Cardiac fibroblast (primary cell): ENCODE results near the gene ZNF106.

Experiments
- DNase-seq, 2 donors: peaks; one replicate each; pipeline versions ENCODE4 v3.0.0 to v3.0.0-alpha.2; 2010; ENCODE audit warnings: low read depth in 2 of 2
- H3K4me3 ChIP-seq, 2 donors: replicated peaks in 1 of 2; 1 replicate in 1 of 2; 2 replicates in 1 of 2; pipeline ENCODE4 v1.5.1; 2011; ENCODE audit warnings: low read depth in 2 of 2, low read length in 2 of 2, mild to moderate bottlenecking in 2 of 2, moderate library complexity in 1 of 2
- TF ChIP-seq, protein P1 (sequence below): IDR thresholded peaks from one replicate; pipeline ENCODE4 v1.5.1; 2011; ENCODE audit warnings: low read depth, mild to moderate bottlenecking, low read length, inconsistent platforms

Gene ZNF106

DNA sequence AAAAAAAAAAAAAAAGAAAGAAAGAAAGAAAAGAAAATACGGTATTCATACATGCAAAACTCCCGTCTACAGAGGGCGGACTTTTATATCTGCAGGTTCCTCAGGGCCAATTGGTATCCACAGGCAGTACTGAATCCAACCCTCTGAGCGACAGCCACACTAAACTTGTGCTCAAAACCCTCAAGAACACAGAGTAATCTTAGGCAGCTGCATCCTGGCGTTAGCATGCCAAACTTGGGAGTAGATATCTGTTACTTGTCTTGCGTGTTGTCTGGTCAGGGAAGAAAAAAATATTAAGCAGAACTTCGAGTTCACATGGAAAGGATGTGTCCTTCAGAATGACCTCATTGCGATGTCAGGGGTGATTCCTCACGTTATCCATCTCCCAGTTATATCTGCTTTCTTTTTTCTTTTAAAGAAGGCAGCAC, 17.3 kb upstream of the ZNF106 start:
- peak; percentile 69 to 75 for DNase-seq
- TF ChIP-seq, protein P1, sequence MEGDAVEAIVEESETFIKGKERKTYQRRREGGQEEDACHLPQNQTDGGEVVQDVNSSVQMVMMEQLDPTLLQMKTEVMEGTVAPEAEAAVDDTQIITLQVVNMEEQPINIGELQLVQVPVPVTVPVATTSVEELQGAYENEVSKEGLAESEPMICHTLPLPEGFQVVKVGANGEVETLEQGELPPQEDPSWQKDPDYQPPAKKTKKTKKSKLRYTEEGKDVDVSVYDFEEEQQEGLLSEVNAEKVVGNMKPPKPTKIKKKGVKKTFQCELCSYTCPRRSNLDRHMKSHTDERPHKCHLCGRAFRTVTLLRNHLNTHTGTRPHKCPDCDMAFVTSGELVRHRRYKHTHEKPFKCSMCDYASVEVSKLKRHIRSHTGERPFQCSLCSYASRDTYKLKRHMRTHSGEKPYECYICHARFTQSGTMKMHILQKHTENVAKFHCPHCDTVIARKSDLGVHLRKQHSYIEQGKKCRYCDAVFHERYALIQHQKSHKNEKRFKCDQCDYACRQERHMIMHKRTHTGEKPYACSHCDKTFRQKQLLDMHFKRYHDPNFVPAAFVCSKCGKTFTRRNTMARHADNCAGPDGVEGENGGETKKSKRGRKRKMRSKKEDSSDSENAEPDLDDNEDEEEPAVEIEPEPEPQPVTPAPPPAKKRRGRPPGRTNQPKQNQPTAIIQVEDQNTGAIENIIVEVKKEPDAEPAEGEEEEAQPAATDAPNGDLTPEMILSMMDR = no peak
- H3K4me3 ChIP-seq = no peak overlapping the region

DNA sequence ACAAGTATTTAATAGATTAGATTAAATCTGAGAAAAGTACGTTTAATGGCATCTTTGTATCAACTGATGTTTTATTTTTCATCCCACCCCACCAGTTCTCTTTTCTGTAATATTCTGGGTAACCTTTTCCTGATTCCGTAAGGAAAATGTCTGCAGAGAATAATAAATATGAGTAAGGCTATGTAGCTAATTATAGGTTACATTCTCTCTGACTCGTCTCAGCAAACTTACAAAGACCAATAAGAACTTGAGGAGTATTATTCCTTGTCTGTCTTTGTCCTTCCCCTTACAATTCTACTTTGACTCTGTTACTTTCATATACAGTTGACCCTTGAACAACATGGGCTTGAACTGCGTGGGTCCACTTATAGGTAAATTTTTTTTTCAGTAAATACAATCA, 16.6 kb upstream of the ZNF106 start:
- H3K4me3 ChIP-seq = no peak overlapping the region
- TF ChIP-seq, protein P1 = no peak
- DNase-seq = peak in 1 of 2 donors; percentile 9

GRCh38 chr15:42504631-42505030, 13.7 kb upstream of the ZNF106 start:
- TF ChIP-seq, protein P1 = no peak
- no peak overlapping the region for H3K4me3 ChIP-seq
- no peak for DNase-seq

DNA sequence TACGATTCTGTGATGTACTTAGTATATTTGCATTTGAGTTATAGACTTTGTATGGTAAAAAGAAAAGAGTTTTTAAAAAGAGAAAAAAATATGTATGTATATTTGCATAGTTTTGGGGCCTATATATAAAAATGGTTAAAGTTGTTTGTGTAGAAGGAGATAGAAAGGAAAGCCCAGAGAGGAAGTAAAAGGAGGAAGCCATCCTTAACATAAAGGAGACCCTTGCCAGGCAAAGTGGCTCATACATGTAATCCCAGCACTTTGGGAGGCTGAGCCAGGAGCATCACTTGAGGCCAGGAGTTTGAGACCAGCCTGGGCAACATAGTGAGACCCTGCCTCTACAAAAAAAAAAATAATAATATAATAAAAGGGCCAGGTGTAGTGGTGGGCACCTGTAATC, 12.9 kb upstream of the ZNF106 start:
- no peak for DNase-seq
- TF ChIP-seq, protein P1 = no peak
- H3K4me3 ChIP-seq = no peak overlapping the region

GRCh38 chr15:42502477-42502876, 11.5 kb upstream of the ZNF106 start:
- DNase-seq = peak in 1 of 2 donors; percentile 11
- H3K4me3 ChIP-seq = no peak overlapping the region
- TF ChIP-seq, protein P1 = no peak

DNA sequence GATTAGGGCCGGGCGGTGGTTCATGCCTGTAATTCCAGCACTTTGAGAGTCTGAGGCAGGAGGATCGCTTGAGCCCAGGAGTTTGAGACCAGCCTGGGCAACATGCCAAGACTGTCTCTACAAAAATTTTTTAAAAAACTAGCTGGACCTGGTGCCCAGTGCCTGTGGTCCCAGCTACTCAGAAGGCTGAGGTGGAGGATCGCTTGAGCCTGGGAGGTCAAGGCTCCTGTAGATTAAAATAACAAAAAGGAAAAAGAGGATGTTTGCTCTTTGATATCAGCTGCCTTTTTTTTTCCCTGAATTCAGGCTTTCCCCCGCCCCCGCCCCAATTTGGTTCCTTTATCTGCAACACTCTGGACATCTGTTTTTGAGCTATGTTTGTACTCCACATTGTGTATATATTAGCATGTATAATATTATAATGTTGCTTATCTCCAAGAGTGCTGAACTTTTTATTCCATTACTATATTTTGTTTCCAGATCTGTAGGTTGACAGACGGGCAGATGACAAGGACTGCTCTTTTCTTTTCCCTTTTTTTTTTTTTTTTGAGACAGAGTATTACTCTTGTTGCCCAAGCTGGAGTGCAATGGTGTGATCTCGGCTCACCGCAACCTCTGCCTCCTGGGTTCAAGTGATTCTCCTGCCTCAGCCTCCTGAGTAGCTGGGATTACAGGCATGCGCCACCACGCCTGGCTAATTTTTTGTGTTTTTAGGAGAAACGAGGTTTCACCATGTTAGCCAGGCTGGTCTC, 9.1 kb upstream of the ZNF106 start:
- no peak overlapping the region for H3K4me3 ChIP-seq
- DNase-seq = peak; percentile 45 to 47
- TF ChIP-seq, protein P1 = no peak
